Esophagus squamous epithelium (tissue), 4 donors: ENCODE data around the gene RCOR1.

Experiments
- CTCF ChIP-seq, 6 experiments: fragments of 450-650 bp in 4 of 6; fragments of 200-600 bp in 2 of 6; sonication (generic) in 2 of 6; IDR thresholded peaks; one replicate each; pipeline ENCODE4 v1.5.1; 2016 to 2019; ENCODE audit warnings: antibody characterized with exemption in 6 of 6, mild to moderate bottlenecking in 4 of 6, moderate library complexity in 4 of 6
- POLR2A ChIP-seq, 4 donors: fragments of 450-650 bp; IDR thresholded peaks; one replicate each; pipeline ENCODE4 v1.6.1; 2017; ENCODE audit warnings: antibody characterized with exemption in 4 of 4, mild to moderate bottlenecking in 4 of 4, moderate library complexity in 3 of 4

- TF ChIP-seq POLR2A (IDR thresholded peaks at IDR 0.05) (no peak), CTCF (IDR thresholded peaks at IDR 0.05) (no peak)
Measured at GRCh38 chr14:102644523-102644922, 52.1 kb downstream of the RCOR1 start.
